DOHH2 (cell line): ENCODE data around the gene GIGYF2.

Experiments used
- EZH2phosphoT487 ChIP-seq: fragments of 200-600 bp; sonication (generic); IDR thresholded peaks from 2 replicates; pipeline ENCODE4 v1.6.1; 2017; ENCODE audit warnings: borderline replicate concordance, mild to moderate bottlenecking, antibody characterized with exemption, low read length, moderate library complexity, mixed read lengths
- TF ChIP-seq, protein P1 (sequence below): fragments of 200-600 bp; sonication (generic); IDR thresholded peaks from one replicate; pipeline ENCODE4 v1.5.1; 2014; ENCODE audit warnings: antibody characterized with exemption, mild to moderate bottlenecking, low read depth, low read length; ENCODE audit not compliant: poor library complexity, severe bottlenecking

DNA sequence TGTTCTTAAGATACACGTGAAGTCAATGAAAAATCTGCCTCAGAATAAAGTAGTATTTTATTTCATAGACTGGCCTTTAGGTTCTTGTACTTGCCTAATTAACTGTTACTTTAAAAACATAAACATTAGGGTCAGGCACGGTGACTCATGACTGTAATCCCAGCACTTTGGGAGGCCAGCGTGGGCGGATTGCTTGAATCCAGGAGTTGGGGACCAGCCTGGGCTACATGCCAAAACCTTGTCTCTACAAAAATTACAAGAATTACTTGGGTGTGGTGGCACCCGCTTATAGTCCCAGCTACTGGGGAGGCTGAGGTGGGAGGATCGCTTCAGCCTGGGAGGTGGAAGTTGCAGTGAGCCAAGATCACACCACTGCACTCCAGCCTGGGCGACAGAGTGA lies 157.0 kb downstream of the GIGYF2 start:
- no peak for TF ChIP-seq EZH2phosphoT487
- TF ChIP-seq, protein P1, sequence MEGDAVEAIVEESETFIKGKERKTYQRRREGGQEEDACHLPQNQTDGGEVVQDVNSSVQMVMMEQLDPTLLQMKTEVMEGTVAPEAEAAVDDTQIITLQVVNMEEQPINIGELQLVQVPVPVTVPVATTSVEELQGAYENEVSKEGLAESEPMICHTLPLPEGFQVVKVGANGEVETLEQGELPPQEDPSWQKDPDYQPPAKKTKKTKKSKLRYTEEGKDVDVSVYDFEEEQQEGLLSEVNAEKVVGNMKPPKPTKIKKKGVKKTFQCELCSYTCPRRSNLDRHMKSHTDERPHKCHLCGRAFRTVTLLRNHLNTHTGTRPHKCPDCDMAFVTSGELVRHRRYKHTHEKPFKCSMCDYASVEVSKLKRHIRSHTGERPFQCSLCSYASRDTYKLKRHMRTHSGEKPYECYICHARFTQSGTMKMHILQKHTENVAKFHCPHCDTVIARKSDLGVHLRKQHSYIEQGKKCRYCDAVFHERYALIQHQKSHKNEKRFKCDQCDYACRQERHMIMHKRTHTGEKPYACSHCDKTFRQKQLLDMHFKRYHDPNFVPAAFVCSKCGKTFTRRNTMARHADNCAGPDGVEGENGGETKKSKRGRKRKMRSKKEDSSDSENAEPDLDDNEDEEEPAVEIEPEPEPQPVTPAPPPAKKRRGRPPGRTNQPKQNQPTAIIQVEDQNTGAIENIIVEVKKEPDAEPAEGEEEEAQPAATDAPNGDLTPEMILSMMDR, result no peak
